Measurements from ENCODE around the gene ATRIP. TPM values are rescaled to one million over a fixed set of nuclear protein-coding genes. Genes with fewer than 3 reads are reported as not detected.

ATRIP gene
- total and polyA plus RNA-seq, 4 donors = 1.7 to 4.6 (median 2.9) TPM

GRCh38 chr3:48416091-48416505, 30.4 kb upstream of the ATRIP start:
- Histone ChIP-seq H3K36me3 (ENCODE audit: control insufficient read depth in 4 of 4, insufficient read depth in 3 of 4, low read depth in 1 of 4, low read length in 3 of 4) (peaks cover 15 to 90% (median 46%) of the 10 kb centered on the region in 4 donors), H3K27ac (ENCODE audit: low read depth in 1 of 2, low read length in 2 of 2) (no peak overlapping the region), H3K4me3 (ENCODE audit: low read depth in 1 of 3, low read length in 3 of 3) (no peak overlapping the region), H3K9me3 (ENCODE audit: control insufficient read depth in 4 of 4, low read length in 3 of 4) (no peaks in the 10 kb centered on the region), H3K27me3 (ENCODE audit: control insufficient read depth in 4 of 4, insufficient read depth in 4 of 4, low read length in 3 of 4) (no peaks in the 10 kb centered on the region), H3K4me1 (ENCODE audit: control insufficient read depth in 4 of 4, insufficient read depth in 4 of 4, low read length in 3 of 4) (peaks cover 0 to 4% (median 1%) of the 10 kb centered on the region in 4 donors), H3K9ac (ENCODE audit: low read depth in 1 of 2, low read length in 2 of 2) (no peak overlapping the region)
- TF ChIP-seq HNF4A (conservative IDR thresholded peaks at IDR 0.05) (no peak), FOXA2 (IDR thresholded peaks at IDR 0.05) (no peak), EGR1 (IDR thresholded peaks at IDR 0.05; ENCODE audit: low read depth in 2 of 2) (no peak), TAF1 (conservative IDR thresholded peaks at IDR 0.05) (no peak), FOXA1 (IDR thresholded peaks at IDR 0.05) (no peak), JUND (IDR thresholded peaks at IDR 0.05) (no peak), NR2F2 (IDR thresholded peaks at IDR 0.05) (no peak), HNF4G (IDR thresholded peaks at IDR 0.05) (no peak), MAX (IDR thresholded peaks at IDR 0.05) (no peak), ATF3 (IDR thresholded peaks at IDR 0.05) (no peak), RAD21 (IDR thresholded peaks at IDR 0.05) (no peak), SP1 (IDR thresholded peaks at IDR 0.05) (no peak), RXRA (IDR thresholded peaks at IDR 0.05) (no peak), CTCF (IDR thresholded peaks at IDR 0.05; ENCODE audit: low read depth, low read length, missing input control) (no peak), GABPA (IDR thresholded peaks at IDR 0.05 in 1 of 2, conservative IDR thresholded peaks at IDR 0.05 in 1 of 2) (no peak), YY1 (IDR thresholded peaks at IDR 0.05) (no peak)
- TF ChIP-seq, protein P1, sequence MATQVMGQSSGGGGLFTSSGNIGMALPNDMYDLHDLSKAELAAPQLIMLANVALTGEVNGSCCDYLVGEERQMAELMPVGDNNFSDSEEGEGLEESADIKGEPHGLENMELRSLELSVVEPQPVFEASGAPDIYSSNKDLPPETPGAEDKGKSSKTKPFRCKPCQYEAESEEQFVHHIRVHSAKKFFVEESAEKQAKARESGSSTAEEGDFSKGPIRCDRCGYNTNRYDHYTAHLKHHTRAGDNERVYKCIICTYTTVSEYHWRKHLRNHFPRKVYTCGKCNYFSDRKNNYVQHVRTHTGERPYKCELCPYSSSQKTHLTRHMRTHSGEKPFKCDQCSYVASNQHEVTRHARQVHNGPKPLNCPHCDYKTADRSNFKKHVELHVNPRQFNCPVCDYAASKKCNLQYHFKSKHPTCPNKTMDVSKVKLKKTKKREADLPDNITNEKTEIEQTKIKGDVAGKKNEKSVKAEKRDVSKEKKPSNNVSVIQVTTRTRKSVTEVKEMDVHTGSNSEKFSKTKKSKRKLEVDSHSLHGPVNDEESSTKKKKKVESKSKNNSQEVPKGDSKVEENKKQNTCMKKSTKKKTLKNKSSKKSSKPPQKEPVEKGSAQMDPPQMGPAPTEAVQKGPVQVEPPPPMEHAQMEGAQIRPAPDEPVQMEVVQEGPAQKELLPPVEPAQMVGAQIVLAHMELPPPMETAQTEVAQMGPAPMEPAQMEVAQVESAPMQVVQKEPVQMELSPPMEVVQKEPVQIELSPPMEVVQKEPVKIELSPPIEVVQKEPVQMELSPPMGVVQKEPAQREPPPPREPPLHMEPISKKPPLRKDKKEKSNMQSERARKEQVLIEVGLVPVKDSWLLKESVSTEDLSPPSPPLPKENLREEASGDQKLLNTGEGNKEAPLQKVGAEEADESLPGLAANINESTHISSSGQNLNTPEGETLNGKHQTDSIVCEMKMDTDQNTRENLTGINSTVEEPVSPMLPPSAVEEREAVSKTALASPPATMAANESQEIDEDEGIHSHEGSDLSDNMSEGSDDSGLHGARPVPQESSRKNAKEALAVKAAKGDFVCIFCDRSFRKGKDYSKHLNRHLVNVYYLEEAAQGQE (IDR thresholded peaks at IDR 0.05) = no peak
- TF ChIP-seq, protein P2, sequence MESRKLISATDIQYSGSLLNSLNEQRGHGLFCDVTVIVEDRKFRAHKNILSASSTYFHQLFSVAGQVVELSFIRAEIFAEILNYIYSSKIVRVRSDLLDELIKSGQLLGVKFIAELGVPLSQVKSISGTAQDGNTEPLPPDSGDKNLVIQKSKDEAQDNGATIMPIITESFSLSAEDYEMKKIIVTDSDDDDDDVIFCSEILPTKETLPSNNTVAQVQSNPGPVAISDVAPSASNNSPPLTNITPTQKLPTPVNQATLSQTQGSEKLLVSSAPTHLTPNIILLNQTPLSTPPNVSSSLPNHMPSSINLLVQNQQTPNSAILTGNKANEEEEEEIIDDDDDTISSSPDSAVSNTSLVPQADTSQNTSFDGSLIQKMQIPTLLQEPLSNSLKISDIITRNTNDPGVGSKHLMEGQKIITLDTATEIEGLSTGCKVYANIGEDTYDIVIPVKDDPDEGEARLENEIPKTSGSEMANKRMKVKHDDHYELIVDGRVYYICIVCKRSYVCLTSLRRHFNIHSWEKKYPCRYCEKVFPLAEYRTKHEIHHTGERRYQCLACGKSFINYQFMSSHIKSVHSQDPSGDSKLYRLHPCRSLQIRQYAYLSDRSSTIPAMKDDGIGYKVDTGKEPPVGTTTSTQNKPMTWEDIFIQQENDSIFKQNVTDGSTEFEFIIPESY (IDR thresholded peaks at IDR 0.05) = no peak
- no peak for DNase-seq (ENCODE audit: low spot score)
- WGBS = 91% methylated on average over 14 of the region's 14 CpGs

Data from liver (tissue), 9 donors.